ENCODE data around the gene PIK3R5. TPM values are rescaled to one million over a fixed set of nuclear protein-coding genes. Genes with fewer than 3 reads are reported as not detected.
A peak's percentile ranks its signal among the peaks of the same experiment; 100 is the strongest.
"Not testable (repeated sequence)": the region's sequence is repeated elsewhere in the genome, so short reads cannot be mapped to it uniquely, and the experiment has no call there.

Gene PIK3R5
- total RNA-seq (2014; rRNA removed; shearing (Covaris generic)), result not detected in 2 replicates
- polyA plus RNA-seq (2015; cell fraction: cytosol; rRNA removed), result not detected in 2 replicates
- polyA plus RNA-seq (2015; cell fraction: nucleus; rRNA removed), result not detected in 2 replicates

DNA sequence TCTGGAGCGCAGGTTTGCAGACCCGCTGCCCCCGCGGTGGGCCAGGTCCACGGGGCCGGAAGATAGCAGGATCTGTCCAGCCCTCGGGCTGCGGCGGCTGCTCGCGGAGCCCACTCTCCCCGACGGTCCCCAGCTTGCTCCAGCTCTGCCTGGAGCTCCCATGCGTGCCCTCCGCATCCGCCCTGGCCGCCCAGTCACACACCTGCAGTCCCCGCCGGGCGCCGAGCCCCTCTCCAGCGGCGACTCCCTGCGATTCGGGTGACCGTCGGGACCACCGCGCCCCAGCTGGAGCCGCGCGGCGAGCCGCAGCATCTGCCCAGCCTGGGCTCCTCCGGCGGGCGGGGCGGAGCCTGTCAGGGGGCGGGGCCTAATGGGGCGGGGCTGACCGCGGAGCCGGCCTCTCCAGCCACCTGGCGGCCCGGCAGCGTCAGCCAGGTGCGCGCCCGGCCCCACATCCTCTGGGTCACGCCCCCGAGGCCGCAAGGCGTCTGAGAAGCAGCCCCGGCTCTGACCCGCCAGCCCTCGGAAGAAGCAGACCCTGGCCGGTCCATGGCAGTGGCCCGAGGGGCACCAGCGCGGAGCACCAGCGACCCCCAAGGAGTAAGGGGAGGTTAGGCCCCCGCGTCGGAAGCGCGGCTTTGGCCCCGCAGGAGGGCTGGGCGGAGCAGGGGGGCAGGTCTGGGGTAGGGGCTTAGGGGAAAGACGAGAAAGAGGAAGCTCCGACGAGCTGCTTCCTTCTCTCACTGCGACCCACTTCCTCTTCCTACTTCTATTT, at the start of gene PIK3R5:
Gene PIK3R5 (minus strand): TSS at position 314 of the 775 bp plus-strand sequence. CDS start 54,213 bp downstream, outside the sequence.
- no peak for DNase-seq (ENCODE audit: low read depth)

- no peak for DNase-seq (ENCODE audit: low read depth)
Observed at GRCh38 chr17:9011001-9011400, 45.5 kb upstream of the PIK3R5 start.

DNA sequence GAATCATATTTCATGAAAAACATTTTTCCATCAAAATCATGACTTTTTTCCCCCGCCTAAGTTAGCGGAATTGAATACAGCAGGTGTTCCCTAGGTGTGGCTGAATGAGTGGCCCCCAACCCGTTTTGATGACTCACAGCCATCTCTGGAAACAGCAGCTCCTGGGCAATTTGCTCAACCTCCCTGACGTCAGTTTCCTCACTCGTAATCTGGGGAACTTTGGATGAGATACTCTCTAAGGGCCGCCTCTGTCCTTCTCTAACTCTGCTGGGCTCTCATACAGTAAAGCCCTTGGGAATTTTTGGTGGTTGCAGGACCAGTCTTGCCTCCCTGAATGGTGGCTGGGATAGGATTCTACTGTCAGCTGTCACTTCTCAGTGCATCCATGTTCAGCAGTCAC, 44.2 kb upstream of the PIK3R5 start:
- no peak for DNase-seq (ENCODE audit: low read depth)

GRCh38 chr17:9009096-9009495, 43.6 kb upstream of the PIK3R5 start:
- DNase-seq (ENCODE audit: low read depth), result no peak

DNA sequence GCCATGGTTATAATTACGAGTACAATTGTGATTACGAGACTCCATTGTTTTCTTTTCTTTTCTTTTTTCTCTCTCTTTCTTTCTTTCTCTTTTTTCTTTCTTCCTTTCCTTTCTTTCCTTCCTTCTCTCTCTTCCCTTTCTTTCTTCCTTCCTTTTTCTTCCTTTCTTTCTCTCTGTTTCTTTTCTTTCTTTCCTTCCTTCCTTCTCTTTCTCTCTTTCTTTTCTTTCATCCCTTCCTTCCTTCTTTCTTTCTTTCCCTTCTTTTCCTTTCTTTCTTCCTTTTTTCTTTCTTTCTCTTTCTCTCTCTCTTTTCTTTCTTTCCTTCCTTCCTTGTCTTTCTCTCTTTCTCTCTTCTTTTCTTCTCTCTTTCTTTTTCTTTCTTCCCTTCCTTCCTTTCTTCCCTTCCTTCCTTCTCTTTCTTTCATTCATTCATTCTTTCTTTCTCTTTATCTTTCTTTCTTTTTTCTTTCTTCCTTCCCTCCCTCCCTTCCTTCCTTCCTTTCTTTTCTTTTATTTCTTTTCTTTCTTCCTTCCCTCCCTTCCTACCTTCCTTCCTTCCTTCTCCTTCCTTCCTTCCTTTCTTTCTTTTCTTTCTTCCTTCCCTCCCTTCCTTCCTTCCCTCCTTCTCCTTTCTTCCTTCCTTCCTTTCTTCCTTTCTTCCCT, 41.7 kb upstream of the PIK3R5 start:
- no peak for DNase-seq (ENCODE audit: low read depth)

GRCh38 chr17:9006175-9006767, 40.8 kb upstream of the PIK3R5 start:
- no peak for DNase-seq (ENCODE audit: low read depth)

DNA sequence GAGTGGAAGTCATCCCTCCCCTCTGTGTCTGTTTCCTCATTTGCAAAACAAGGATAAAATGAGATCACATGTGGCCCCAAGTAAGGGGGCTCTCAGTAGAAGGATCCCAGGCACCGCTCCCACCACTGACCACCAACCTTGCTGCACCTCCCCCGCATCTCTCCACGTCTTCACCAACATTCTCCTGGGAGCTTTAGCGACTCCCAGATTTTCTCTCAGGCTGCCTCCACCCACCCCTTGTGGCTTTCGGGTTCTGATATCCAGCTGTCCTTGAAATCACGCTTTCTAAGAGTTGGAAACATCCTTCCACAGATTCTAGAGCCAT, 39.4 kb upstream of the PIK3R5 start:
- no peak for DNase-seq (ENCODE audit: low read depth)

GRCh38 chr17:9004132-9004960, 38.8 kb upstream of the PIK3R5 start:
- no peak for DNase-seq (ENCODE audit: low read depth)

GRCh38 chr17:9003355-9004131, 38.0 kb upstream of the PIK3R5 start:
- DNase-seq (ENCODE audit: low read depth), result no peak

GRCh38 chr17:9002606-9003354, 37.3 kb upstream of the PIK3R5 start:
- no peak for DNase-seq (ENCODE audit: low read depth)

GRCh38 chr17:9002227-9002605, 36.7 kb upstream of the PIK3R5 start:
- no peak for DNase-seq (ENCODE audit: low read depth)

DNA sequence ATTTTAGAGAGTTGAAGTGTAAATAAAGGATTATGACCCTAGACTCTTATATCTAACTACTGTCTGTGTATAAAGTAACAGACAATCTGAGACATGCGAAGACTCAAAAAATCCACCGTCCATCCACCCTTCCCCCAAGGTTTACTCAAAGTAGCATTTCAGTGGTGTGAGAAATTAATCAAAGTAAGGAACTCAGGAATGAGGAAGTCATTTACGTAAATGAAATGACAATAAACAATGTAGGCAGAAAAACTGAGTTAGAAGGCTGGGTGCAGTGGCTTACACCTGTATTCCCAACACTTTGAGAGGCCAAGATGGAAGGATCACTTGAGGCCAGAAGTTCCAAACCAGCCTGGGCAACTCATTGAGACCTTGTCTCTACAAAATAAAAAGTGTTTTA, 36.1 kb upstream of the PIK3R5 start:
- DNase-seq (ENCODE audit: low read depth), result no peak

DNA sequence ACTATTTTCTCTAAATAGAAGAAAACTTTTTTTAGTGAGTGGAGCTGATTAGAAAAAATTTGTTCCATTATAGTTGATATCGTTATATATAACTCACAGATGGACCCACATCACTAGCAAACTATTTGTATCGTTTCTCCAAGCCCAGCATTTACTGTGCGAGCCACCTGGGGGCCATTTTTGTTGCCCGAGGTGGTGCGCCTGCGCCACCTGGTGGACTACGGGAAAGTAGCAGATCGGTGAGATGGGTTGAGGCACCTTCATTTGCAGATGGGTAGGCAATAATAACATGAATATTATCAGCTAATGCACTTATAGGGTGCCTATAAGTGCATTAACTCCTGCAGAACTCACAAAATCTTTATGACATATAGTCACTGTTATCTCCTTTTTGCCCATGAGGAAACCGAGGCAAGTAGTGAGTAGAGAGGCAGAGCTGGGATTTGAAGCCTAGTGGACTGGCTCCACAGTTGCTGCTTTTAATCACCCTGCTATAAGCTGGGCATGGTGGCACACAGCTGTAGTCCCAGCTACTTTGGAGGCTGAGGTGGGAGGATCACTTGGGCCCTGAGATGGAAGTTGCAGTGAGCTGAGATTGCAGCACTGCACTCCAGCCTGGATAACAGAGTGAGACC, 32.6 kb upstream of the PIK3R5 start:
- peak; percentile 34 for DNase-seq (ENCODE audit: low read depth)

GRCh38 chr17:8995711-8996110, 30.2 kb upstream of the PIK3R5 start:
- DNase-seq (ENCODE audit: low read depth), result no peak

DNA sequence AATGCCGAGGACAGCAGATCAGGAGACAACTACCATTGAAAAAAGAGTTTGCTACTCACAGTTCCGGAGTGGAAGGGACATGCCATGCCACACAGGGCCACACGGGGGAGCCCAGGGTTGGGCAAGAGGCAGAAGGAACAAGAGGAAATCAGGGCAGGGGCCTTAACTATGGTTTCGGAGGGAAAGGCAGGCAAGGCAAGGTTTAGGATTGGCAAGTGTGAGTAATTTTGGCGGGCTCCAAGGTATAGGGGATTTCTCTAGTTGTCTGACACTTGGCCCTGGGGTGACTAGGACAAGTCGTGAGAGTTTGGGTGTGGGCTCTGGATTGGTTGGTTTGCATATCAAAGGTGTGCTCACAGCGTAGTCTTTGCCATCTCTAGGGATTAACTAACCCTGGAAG, 28.8 kb upstream of the PIK3R5 start:
- DNase-seq (ENCODE audit: low read depth), result peak; percentile 13

GRCh38 chr17:8991514-8992285, 26.2 kb upstream of the PIK3R5 start:
- DNase-seq (ENCODE audit: low read depth), result peak; percentile 18

GRCh38 chr17:8988263-8988935, 22.9 kb upstream of the PIK3R5 start:
- DNase-seq (ENCODE audit: low read depth), result not testable (repeated sequence)

- DNase-seq (ENCODE audit: low read depth), result no peak
Observed at GRCh38 chr17:8986295-8986694, 20.8 kb upstream of the PIK3R5 start.
